ENCODE results near the gene TOPORS. TPM values are rescaled to one million over a fixed set of nuclear protein-coding genes. Genes with fewer than 3 reads are reported as not detected.

TOPORS gene
- polyA plus RNA-seq, 3 donors = 5.9 to 12.9 (median 9.2) TPM

DNA sequence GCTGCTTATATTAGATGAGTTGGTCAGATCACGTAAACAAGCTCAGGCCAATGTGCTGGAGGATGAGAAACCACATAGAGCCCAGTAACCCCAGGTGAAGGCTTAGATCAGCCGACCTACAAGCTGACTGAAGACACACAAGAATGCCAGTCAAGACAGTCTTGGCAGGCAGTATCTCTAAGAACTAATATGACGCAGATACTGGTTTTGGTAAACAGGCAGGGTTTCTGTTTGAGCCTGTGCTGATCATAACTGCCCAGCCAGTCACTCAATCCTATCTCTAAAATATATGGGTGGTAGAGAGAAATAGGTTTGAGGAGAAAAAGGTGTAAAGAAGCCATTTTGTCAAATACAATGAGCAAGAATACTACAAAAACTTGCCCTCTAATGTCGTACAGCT is 18.6 kb downstream of the TOPORS start:
- Histone ChIP-seq H3K4me2 (replicated peaks; ENCODE audit: extremely low read depth, low read length, poor library complexity, severe bottlenecking) (no peak overlapping the region), H3K9me3 (replicated peaks in 1 of 2; ENCODE audit: control insufficient read depth in 1 of 2, insufficient read depth in 1 of 2, low read length in 2 of 2) (no peaks in the 10 kb centered on the region), H3K79me2 (ENCODE audit: insufficient read depth, low read length) (no peaks in the 10 kb centered on the region), H3K4me1 (ENCODE audit: control insufficient read depth in 1 of 2, insufficient read depth in 2 of 2, low read length in 2 of 2) (no peaks in the 10 kb centered on the region), H3K4me3 (replicated peaks in 1 of 3; ENCODE audit: low read depth in 2 of 3, low read length in 3 of 3) (no peak overlapping the region), H3K9ac (ENCODE audit: insufficient read depth, low read length, poor library complexity, severe bottlenecking) (no peak overlapping the region), H4K20me1 (ENCODE audit: insufficient read depth, low read length) (no peaks in the 10 kb centered on the region), H3K27me3 (ENCODE audit: control insufficient read depth in 2 of 2, insufficient read depth in 2 of 2, low read length in 2 of 2) (no peaks in the 10 kb centered on the region), H3K36me3 (replicated peaks in 1 of 2; ENCODE audit: control insufficient read depth in 1 of 2, insufficient read depth in 2 of 2, low read length in 2 of 2) (no peaks in the 10 kb centered on the region), H3K27ac (ENCODE audit: low read depth in 1 of 2, low read length in 2 of 2) (no peak overlapping the region), H2AFZ (ENCODE audit: insufficient read depth, low read depth, low read length, poor library complexity, severe bottlenecking) (no peak overlapping the region)
- no peak for TF ChIP-seq CTCF (IDR thresholded peaks at IDR 0.05)
- no peak for DNase-seq
- Mint-ChIP-seq H3K27me3 (ENCODE audit: low read depth in 3 of 3) (no peaks in the 10 kb centered on the region), H3K9me3 (peaks cover 0 to 2% (median 0%) of the 10 kb centered on the region in 7 donors), H3K4me1 (no peaks in the 10 kb centered on the region), H3K27ac (no peak overlapping the region), H3K36me3 (peaks cover 13 to 26% of the 10 kb centered on the region in 2 donors), H3K4me3 (no peak overlapping the region)
- intact Hi-C loops (cut with micrococcal nuclease) = no loop called here
- 100% methylated on average over 4 of the region's 4 CpGs for WGBS (ENCODE audit: insufficient coverage)

DNA sequence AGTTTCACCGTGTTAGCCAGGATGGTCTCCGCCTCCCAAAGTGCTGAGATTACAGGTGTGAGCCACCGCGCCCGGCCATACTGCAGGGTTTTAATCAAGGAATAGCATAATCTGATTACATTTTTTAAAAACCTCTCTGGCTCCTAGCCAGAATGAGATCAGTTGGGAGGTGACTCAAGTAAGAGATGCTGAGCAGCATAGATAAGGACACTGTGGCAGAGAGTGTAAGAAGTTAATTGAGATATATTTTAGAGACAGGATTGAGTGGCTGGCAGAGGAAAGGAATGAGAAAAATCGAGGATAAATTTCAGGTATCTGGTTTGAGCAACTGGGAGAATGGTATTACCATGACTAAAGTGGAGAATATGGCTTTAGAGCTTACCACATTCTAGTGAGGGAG is 19.1 kb downstream of the TOPORS start:
- Mint-ChIP-seq H3K27ac (no peak overlapping the region), H3K27me3 (ENCODE audit: low read depth in 3 of 3) (no peaks in the 10 kb centered on the region), H3K36me3 (peaks cover 13 to 26% of the 10 kb centered on the region in 2 donors), H3K9me3 (peaks cover 0 to 2% (median 0%) of the 10 kb centered on the region in 7 donors), H3K4me3 (no peak overlapping the region), H3K4me1 (no peaks in the 10 kb centered on the region)
- no peak for TF ChIP-seq CTCF (IDR thresholded peaks at IDR 0.05)
- Histone ChIP-seq H3K4me1 (ENCODE audit: control insufficient read depth in 1 of 2, insufficient read depth in 2 of 2, low read length in 2 of 2) (no peaks in the 10 kb centered on the region), H3K4me3 (replicated peaks in 1 of 3; ENCODE audit: low read depth in 2 of 3, low read length in 3 of 3) (no peak overlapping the region), H3K4me2 (replicated peaks; ENCODE audit: extremely low read depth, low read length, poor library complexity, severe bottlenecking) (no peak overlapping the region), H3K27me3 (ENCODE audit: control insufficient read depth in 2 of 2, insufficient read depth in 2 of 2, low read length in 2 of 2) (no peaks in the 10 kb centered on the region), H3K9me3 (replicated peaks in 1 of 2; ENCODE audit: control insufficient read depth in 1 of 2, insufficient read depth in 1 of 2, low read length in 2 of 2) (no peaks in the 10 kb centered on the region), H3K79me2 (ENCODE audit: insufficient read depth, low read length) (no peaks in the 10 kb centered on the region), H3K36me3 (replicated peaks in 1 of 2; ENCODE audit: control insufficient read depth in 1 of 2, insufficient read depth in 2 of 2, low read length in 2 of 2) (no peaks in the 10 kb centered on the region), H2AFZ (ENCODE audit: insufficient read depth, low read depth, low read length, poor library complexity, severe bottlenecking) (no peak overlapping the region), H4K20me1 (ENCODE audit: insufficient read depth, low read length) (no peaks in the 10 kb centered on the region), H3K9ac (ENCODE audit: insufficient read depth, low read length, poor library complexity, severe bottlenecking) (no peak overlapping the region), H3K27ac (ENCODE audit: low read depth in 1 of 2, low read length in 2 of 2) (no peak overlapping the region)
- intact Hi-C loops (cut with micrococcal nuclease) = no loop called here
- DNase-seq = no peak
- WGBS (ENCODE audit: insufficient coverage) = 100% methylated on average over 1 of the region's 6 CpGs
